GM12865 (cell line): ENCODE data around the gene MSMO1.

Source experiments
- DNase-seq: peaks from one replicate; pipeline ENCODE4 v3.0.0; 2010; ENCODE audit warnings: low read depth
- H3K4me3 ChIP-seq: 2 replicates; pipeline ENCODE4 v1.5.1; 2011; ENCODE audit warnings: mild to moderate bottlenecking, low read depth, low read length, control low read depth
- CTCF ChIP-seq: IDR thresholded peaks from 2 replicates; pipeline ENCODE4 v1.5.1; 2011; ENCODE audit warnings: low read length, control low read depth, low read depth, inconsistent platforms; ENCODE audit not compliant: insufficient read depth; ENCODE audit errors: missing control alignments

MSMO1 gene

GRCh38 chr4:165345666-165346417 is 18.4 kb downstream of the MSMO1 start:
- peak; percentile 14 for DNase-seq
- peak; percentile 12 for TF ChIP-seq CTCF
- no peak overlapping the region for H3K4me3 ChIP-seq

- no peak for DNase-seq
- no peak for TF ChIP-seq CTCF
- no peak overlapping the region for H3K4me3 ChIP-seq
These were observed 20.4 kb downstream of the MSMO1 start for GRCh38 chr4:165347647-165348569.

- no peak for DNase-seq
- H3K4me3 ChIP-seq = no peak overlapping the region
- no peak for TF ChIP-seq CTCF
These were observed 24.1 kb downstream of the MSMO1 start for GRCh38 chr4:165351359-165352130.

GRCh38 chr4:165355900-165356300 is 28.4 kb downstream of the MSMO1 start:
- TF ChIP-seq CTCF = peak; percentile 42
- peak; percentile 62 for DNase-seq
- no peak overlapping the region for H3K4me3 ChIP-seq

- TF ChIP-seq CTCF = no peak
- no peak overlapping the region for H3K4me3 ChIP-seq
- no peak for DNase-seq
These were observed 32.0 kb downstream of the MSMO1 start for GRCh38 chr4:165359506-165359905.

GRCh38 chr4:165360041-165360695 is 32.7 kb downstream of the MSMO1 start:
- no peak for TF ChIP-seq CTCF
- DNase-seq = no peak
- H3K4me3 ChIP-seq = no peak overlapping the region
